GM19043 (cell line): ENCODE measurements around the gene SIKE1.
A peak's percentile ranks its signal among the peaks of the same experiment; 100 is the strongest.
"Not testable (repeated sequence)": the region's sequence is repeated elsewhere in the genome, so short reads cannot be mapped to it uniquely, and the experiment has no call there.

ENCODE experiments used
- ATAC-seq: cut with Tn5 transposase; IDR thresholded peaks from one replicate; pipeline ENCODE4 v1.9.1; 2021; ENCODE audit warnings: low read depth; ENCODE audit not compliant: unreplicated experiment

SIKE1 gene

GRCh38 chr1:114756009-114756892 is 24.2 kb downstream of the SIKE1 start:
- peak; percentile 27 for ATAC-seq

GRCh38 chr1:114755006-114755931 is 25.2 kb downstream of the SIKE1 start:
- no peak for ATAC-seq

- ATAC-seq, result not testable (repeated sequence)
Measured at GRCh38 chr1:114753702-114754101, 26.8 kb downstream of the SIKE1 start.

- ATAC-seq, result no peak
Measured at GRCh38 chr1:114753143-114753542, 27.3 kb downstream of the SIKE1 start.

GRCh38 chr1:114750780-114751179 is 29.7 kb downstream of the SIKE1 start:
- ATAC-seq, result no peak

GRCh38 chr1:114749835-114750234 is 30.6 kb downstream of the SIKE1 start:
- no peak for ATAC-seq

- no peak for ATAC-seq
Measured at GRCh38 chr1:114746450-114747121, 33.9 kb downstream of the SIKE1 start.

- no peak for ATAC-seq
Measured at GRCh38 chr1:114745291-114745690, 35.2 kb downstream of the SIKE1 start.

- ATAC-seq, result no peak
Measured at GRCh38 chr1:114741963-114742746, 38.3 kb downstream of the SIKE1 start.

GRCh38 chr1:114740331-114740730 is 40.2 kb downstream of the SIKE1 start:
- no peak for ATAC-seq

GRCh38 chr1:114737314-114737849 is 43.1 kb downstream of the SIKE1 start:
- no peak for ATAC-seq

- ATAC-seq, result no peak
Measured at GRCh38 chr1:114735479-114735878, 45.0 kb downstream of the SIKE1 start.

- no peak for ATAC-seq
Measured at GRCh38 chr1:114729782-114730181, 50.7 kb downstream of the SIKE1 start.

GRCh38 chr1:114728553-114728952 is 51.9 kb downstream of the SIKE1 start:
- no peak for ATAC-seq

- no peak for ATAC-seq
Measured at GRCh38 chr1:114725230-114725629, 55.3 kb downstream of the SIKE1 start.

GRCh38 chr1:114723915-114724314 is 56.6 kb downstream of the SIKE1 start:
- no peak for ATAC-seq

GRCh38 chr1:114723457-114723856 is 57.0 kb downstream of the SIKE1 start:
- no peak for ATAC-seq

- no peak for ATAC-seq
Measured at GRCh38 chr1:114720492-114720891, 60.0 kb downstream of the SIKE1 start.
